GM19043 (cell line): Measurements from ENCODE around the gene RFX3.

Source experiments
- ATAC-seq: cut with Tn5 transposase; IDR thresholded peaks from one replicate; pipeline ENCODE4 v1.9.1; 2021; ENCODE audit warnings: low read depth; ENCODE audit not compliant: unreplicated experiment

Gene RFX3

GRCh38 chr9:3241290-3241689 is 284.5 kb downstream of the RFX3 start:
- ATAC-seq, result no peak

- ATAC-seq, result peak; percentile 89
Measured at GRCh38 chr9:3240656-3241268, 285.0 kb downstream of the RFX3 start.

GRCh38 chr9:3239240-3239639 is 286.6 kb downstream of the RFX3 start:
- no peak for ATAC-seq

GRCh38 chr9:3238236-3238635 is 287.6 kb downstream of the RFX3 start:
- no peak for ATAC-seq

- no peak for ATAC-seq
Measured at GRCh38 chr9:3237121-3237520, 288.7 kb downstream of the RFX3 start.

- no peak for ATAC-seq
Measured at GRCh38 chr9:3235497-3235896, 290.3 kb downstream of the RFX3 start.

- ATAC-seq, result no peak
Measured at GRCh38 chr9:3224931-3225330, 300.9 kb downstream of the RFX3 start.

- no peak for ATAC-seq
Measured at GRCh38 chr9:3215658-3216057, 310.1 kb downstream of the RFX3 start.

- ATAC-seq, result no peak
Measured at GRCh38 chr9:3214741-3215140, 311.1 kb downstream of the RFX3 start.

- no peak for ATAC-seq
Measured at GRCh38 chr9:3205421-3206095, 320.2 kb downstream of the RFX3 start.

- no peak for ATAC-seq
Measured at GRCh38 chr9:3200331-3200774, 325.4 kb downstream of the RFX3 start.

GRCh38 chr9:3193791-3194190 is 332.0 kb downstream of the RFX3 start:
- no peak for ATAC-seq

GRCh38 chr9:3191715-3192114 is 334.1 kb downstream of the RFX3 start:
- no peak for ATAC-seq

- no peak for ATAC-seq
Measured at GRCh38 chr9:3189113-3189861, 336.5 kb downstream of the RFX3 start.

- no peak for ATAC-seq
Measured at GRCh38 chr9:3186751-3187150, 339.1 kb downstream of the RFX3 start.

- ATAC-seq, result peak; percentile 69
Measured at GRCh38 chr9:3181049-3181953, 344.5 kb downstream of the RFX3 start.

- ATAC-seq, result no peak
Measured at GRCh38 chr9:3180696-3181048, 345.1 kb downstream of the RFX3 start.

- ATAC-seq, result no peak
Measured at GRCh38 chr9:3179711-3180110, 346.1 kb downstream of the RFX3 start.

GRCh38 chr9:3177936-3178335 is 347.9 kb downstream of the RFX3 start:
- no peak for ATAC-seq

GRCh38 chr9:3177146-3177761 is 348.5 kb downstream of the RFX3 start:
- no peak for ATAC-seq
